ENCODE results near the gene UBE2E1. TPM values are rescaled to one million over a fixed set of nuclear protein-coding genes. Genes with fewer than 3 reads are reported as not detected.
A peak's percentile ranks its signal among the peaks of the same experiment; 100 is the strongest.

The UBE2E1 gene
- total RNA-seq, 1 donor from 2014 or later = 87.8 TPM

DNA sequence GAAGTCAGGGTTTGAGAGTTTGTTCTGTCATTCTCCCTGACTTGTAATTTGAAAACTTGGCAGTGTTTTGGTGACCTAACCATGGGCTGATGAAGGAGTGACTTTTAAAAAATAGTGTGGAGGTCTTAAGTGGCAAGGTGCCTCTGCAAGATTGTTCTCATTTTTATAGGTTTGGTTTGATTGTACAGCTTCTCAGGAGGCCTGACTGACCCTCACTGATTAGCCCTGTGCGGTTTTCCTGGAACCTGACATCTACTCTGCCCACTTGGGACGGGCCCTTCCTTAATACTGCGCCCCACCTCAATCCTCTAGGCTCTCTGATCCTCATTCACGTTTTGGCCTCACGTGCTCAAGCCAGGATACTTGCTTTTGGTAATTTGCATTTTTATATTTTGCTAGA lies 2.8 kb downstream of the UBE2E1 start:
- Histone ChIP-seq H3K9me3 (no peaks in the 10 kb centered on the region), H3K4me3 (no peak overlapping the region), H3K4me1 (peaks cover 58% of the 10 kb centered on the region), H3K27ac (peak overlapping the region; percentile 18), H3K36me3 (no peaks in the 10 kb centered on the region), H3K27me3 (ENCODE audit: low read depth) (no peaks in the 10 kb centered on the region)
- TF ChIP-seq, protein P1, sequence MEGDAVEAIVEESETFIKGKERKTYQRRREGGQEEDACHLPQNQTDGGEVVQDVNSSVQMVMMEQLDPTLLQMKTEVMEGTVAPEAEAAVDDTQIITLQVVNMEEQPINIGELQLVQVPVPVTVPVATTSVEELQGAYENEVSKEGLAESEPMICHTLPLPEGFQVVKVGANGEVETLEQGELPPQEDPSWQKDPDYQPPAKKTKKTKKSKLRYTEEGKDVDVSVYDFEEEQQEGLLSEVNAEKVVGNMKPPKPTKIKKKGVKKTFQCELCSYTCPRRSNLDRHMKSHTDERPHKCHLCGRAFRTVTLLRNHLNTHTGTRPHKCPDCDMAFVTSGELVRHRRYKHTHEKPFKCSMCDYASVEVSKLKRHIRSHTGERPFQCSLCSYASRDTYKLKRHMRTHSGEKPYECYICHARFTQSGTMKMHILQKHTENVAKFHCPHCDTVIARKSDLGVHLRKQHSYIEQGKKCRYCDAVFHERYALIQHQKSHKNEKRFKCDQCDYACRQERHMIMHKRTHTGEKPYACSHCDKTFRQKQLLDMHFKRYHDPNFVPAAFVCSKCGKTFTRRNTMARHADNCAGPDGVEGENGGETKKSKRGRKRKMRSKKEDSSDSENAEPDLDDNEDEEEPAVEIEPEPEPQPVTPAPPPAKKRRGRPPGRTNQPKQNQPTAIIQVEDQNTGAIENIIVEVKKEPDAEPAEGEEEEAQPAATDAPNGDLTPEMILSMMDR (IDR thresholded peaks at IDR 0.05) = no peak
- DNase-seq (no peak), ATAC-seq (no peak)
- intact Hi-C loops (cut with DNase I) = no loop called here

GRCh38 chr3:23809294-23809693 lies 3.5 kb downstream of the UBE2E1 start:
- no peaks in the 10 kb centered on the region for H3K27me3 ChIP-seq (ENCODE audit: low read depth)
- no peak for DNase-seq
- intact Hi-C loops (cut with DNase I) = no loop called here
- TF ChIP-seq, protein P1 (IDR thresholded peaks at IDR 0.05) = no peak
- no peak overlapping the region for H3K27ac ChIP-seq
- H3K4me3 ChIP-seq = no peak overlapping the region
- H3K4me1 ChIP-seq = peaks cover 57% of the 10 kb centered on the region
- no peak for ATAC-seq
- H3K36me3 ChIP-seq = no peaks in the 10 kb centered on the region
- no peaks in the 10 kb centered on the region for H3K9me3 ChIP-seq

GRCh38 chr3:23809840-23810342 lies 4.1 kb downstream of the UBE2E1 start:
- TF ChIP-seq, protein P1 (IDR thresholded peaks at IDR 0.05) = no peak
- Histone ChIP-seq H3K4me1 (peaks cover 51% of the 10 kb centered on the region), H3K36me3 (no peaks in the 10 kb centered on the region), H3K27ac (peak overlapping the region; percentile 86), H3K9me3 (no peaks in the 10 kb centered on the region), H3K4me3 (peak overlapping the region; percentile 76), H3K27me3 (ENCODE audit: low read depth) (no peaks in the 10 kb centered on the region)
- no peak for ATAC-seq
- intact Hi-C loops (cut with DNase I) = no loop called here
- no peak for DNase-seq

- H3K9me3 ChIP-seq = no peaks in the 10 kb centered on the region
- H3K4me3 ChIP-seq = peak overlapping the region; percentile 76
- peak; percentile 65 to 68 for ATAC-seq
- H3K27me3 ChIP-seq (ENCODE audit: low read depth) = no peaks in the 10 kb centered on the region
- peak; percentile 69 for DNase-seq
- TF ChIP-seq, protein P1 (IDR thresholded peaks at IDR 0.05) = peak; percentile 17
- peaks cover 45% of the 10 kb centered on the region for H3K4me1 ChIP-seq
- intact Hi-C loops (cut with DNase I) = no loop called here
- no peaks in the 10 kb centered on the region for H3K36me3 ChIP-seq
- H3K27ac ChIP-seq = peak overlapping the region; percentile 86
Observed at GRCh38 chr3:23810343-23811184, 4.8 kb downstream of the UBE2E1 start.

DNA sequence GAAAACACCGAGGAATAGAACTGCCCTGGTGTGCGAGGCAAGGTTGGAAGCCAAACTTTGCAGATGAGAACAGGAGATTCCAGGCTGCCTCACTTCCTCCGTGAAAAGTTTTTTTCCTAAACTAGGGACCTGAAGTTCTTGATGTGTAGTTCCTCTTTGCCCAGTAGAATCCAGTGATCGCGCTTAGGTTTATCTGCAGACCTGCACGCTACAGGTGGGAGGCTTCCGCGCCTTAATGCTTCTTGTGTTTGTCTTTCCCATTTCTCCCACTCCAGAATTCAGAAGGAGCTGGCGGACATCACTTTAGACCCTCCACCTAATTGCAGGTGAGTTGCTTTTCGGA lies 5.4 kb downstream of the UBE2E1 start:
- peak; percentile 4 to 39 for ATAC-seq
- H3K4me3 ChIP-seq = peak overlapping the region; percentile 76
- peak overlapping the region; percentile 86 for H3K27ac ChIP-seq

More for the DNA sequence above, 5.4 kb downstream of the UBE2E1 start:
- H3K9me3 ChIP-seq = no peaks in the 10 kb centered on the region
- no peaks in the 10 kb centered on the region for H3K27me3 ChIP-seq (ENCODE audit: low read depth)
- intact Hi-C loops (cut with DNase I) = no loop called here
- TF ChIP-seq, protein P1 (IDR thresholded peaks at IDR 0.05) = no peak
- DNase-seq = no peak
- H3K36me3 ChIP-seq = no peaks in the 10 kb centered on the region
- peaks cover 47% of the 10 kb centered on the region for H3K4me1 ChIP-seq
